Neural progenitor cell (in vitro differentiated cells): Measurements from ENCODE around the gene SESN3.

Source experiments
- EZH2 ChIP-seq: fragments of 200-600 bp; sonication (generic); IDR thresholded peaks from 2 replicates; pipeline ENCODE4 v1.6.1; 2017; ENCODE audit warnings: antibody characterized with exemption, mild to moderate bottlenecking, moderate library complexity
- TF ChIP-seq, protein P1 (sequence below): fragments of 200-600 bp; sonication (generic); IDR thresholded peaks from 2 replicates; pipeline ENCODE4 v1.5.1; 2017; ENCODE audit warnings: antibody characterized with exemption, mild to moderate bottlenecking

DNA sequence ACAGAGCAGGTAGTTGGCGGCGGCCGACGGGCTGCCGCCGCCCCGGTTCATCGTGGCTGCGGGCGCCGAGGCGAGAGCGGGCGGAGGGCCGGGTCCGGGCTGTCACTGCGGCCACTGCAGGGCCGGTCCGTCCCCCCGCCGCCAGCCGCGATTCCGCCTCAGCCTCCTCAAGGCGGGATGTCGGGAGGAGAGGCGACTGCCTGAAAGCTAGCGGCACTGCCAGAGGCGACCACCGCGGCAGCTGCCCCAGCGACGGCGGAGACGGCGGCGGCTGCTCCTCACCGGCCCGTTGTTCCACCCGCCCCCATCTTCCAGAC, 234 bp downstream of the SESN3 start:
- TF ChIP-seq, protein P1, sequence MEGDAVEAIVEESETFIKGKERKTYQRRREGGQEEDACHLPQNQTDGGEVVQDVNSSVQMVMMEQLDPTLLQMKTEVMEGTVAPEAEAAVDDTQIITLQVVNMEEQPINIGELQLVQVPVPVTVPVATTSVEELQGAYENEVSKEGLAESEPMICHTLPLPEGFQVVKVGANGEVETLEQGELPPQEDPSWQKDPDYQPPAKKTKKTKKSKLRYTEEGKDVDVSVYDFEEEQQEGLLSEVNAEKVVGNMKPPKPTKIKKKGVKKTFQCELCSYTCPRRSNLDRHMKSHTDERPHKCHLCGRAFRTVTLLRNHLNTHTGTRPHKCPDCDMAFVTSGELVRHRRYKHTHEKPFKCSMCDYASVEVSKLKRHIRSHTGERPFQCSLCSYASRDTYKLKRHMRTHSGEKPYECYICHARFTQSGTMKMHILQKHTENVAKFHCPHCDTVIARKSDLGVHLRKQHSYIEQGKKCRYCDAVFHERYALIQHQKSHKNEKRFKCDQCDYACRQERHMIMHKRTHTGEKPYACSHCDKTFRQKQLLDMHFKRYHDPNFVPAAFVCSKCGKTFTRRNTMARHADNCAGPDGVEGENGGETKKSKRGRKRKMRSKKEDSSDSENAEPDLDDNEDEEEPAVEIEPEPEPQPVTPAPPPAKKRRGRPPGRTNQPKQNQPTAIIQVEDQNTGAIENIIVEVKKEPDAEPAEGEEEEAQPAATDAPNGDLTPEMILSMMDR, result no peak
- TF ChIP-seq EZH2, result no peak
